Measurements from ENCODE around the gene SKIC3.

SKIC3 gene

GRCh38 chr5:95533106-95533505, 21.7 kb downstream of the SKIC3 start:
- Histone ChIP-seq H3K27me3 (ENCODE audit: low read depth, low read length) (no peaks in the 10 kb centered on the region), H4K20me1 (ENCODE audit: insufficient read depth, low read length) (no peaks in the 10 kb centered on the region), H3K79me2 (ENCODE audit: low read length) (no peaks in the 10 kb centered on the region), H3K4me3 (ENCODE audit: low read length) (no peak overlapping the region), H3K9me3 (ENCODE audit: insufficient read depth, low read length) (no peaks in the 10 kb centered on the region), H3K27ac (ENCODE audit: low read length) (no peak overlapping the region), H3K4me1 (ENCODE audit: low read length) (no peaks in the 10 kb centered on the region), H2AFZ (ENCODE audit: low read depth, low read length) (no peak overlapping the region), H3K36me3 (replicated peaks; ENCODE audit: low read depth, low read length) (peaks cover 13% of the 10 kb centered on the region), H3K9ac (ENCODE audit: low read length) (no peak overlapping the region), H3K4me2 (ENCODE audit: low read length) (no peak overlapping the region)
- no peak for TF ChIP-seq CTCF (IDR thresholded peaks at IDR 0.05; ENCODE audit: low read depth, low read length)
- TF ChIP-seq EZH2phosphoT487 (IDR thresholded peaks at IDR 0.05; ENCODE audit: low read depth) = no peak

GRCh38 chr5:95532415-95532814, 22.4 kb downstream of the SKIC3 start:
- Histone ChIP-seq H2AFZ (ENCODE audit: low read depth, low read length) (no peak overlapping the region), H3K9ac (ENCODE audit: low read length) (no peak overlapping the region), H4K20me1 (ENCODE audit: insufficient read depth, low read length) (no peaks in the 10 kb centered on the region), H3K36me3 (replicated peaks; ENCODE audit: low read depth, low read length) (peaks cover 14% of the 10 kb centered on the region), H3K4me1 (ENCODE audit: low read length) (no peaks in the 10 kb centered on the region), H3K9me3 (ENCODE audit: insufficient read depth, low read length) (no peaks in the 10 kb centered on the region), H3K4me3 (ENCODE audit: low read length) (no peak overlapping the region), H3K4me2 (ENCODE audit: low read length) (no peak overlapping the region), H3K27me3 (ENCODE audit: low read depth, low read length) (no peaks in the 10 kb centered on the region), H3K27ac (ENCODE audit: low read length) (no peak overlapping the region), H3K79me2 (ENCODE audit: low read length) (no peaks in the 10 kb centered on the region)
- TF ChIP-seq EZH2phosphoT487 (IDR thresholded peaks at IDR 0.05; ENCODE audit: low read depth) = no peak
- TF ChIP-seq CTCF (IDR thresholded peaks at IDR 0.05; ENCODE audit: low read depth, low read length) = no peak

- Histone ChIP-seq H3K27me3 (ENCODE audit: low read depth, low read length) (no peaks in the 10 kb centered on the region), H3K4me3 (ENCODE audit: low read length) (no peak overlapping the region), H3K9me3 (ENCODE audit: insufficient read depth, low read length) (no peaks in the 10 kb centered on the region), H2AFZ (ENCODE audit: low read depth, low read length) (no peak overlapping the region), H3K4me2 (ENCODE audit: low read length) (no peak overlapping the region), H3K4me1 (ENCODE audit: low read length) (no peaks in the 10 kb centered on the region), H3K27ac (ENCODE audit: low read length) (no peak overlapping the region), H3K9ac (ENCODE audit: low read length) (no peak overlapping the region), H4K20me1 (ENCODE audit: insufficient read depth, low read length) (no peaks in the 10 kb centered on the region), H3K79me2 (ENCODE audit: low read length) (no peaks in the 10 kb centered on the region), H3K36me3 (replicated peaks; ENCODE audit: low read depth, low read length) (peaks cover 13% of the 10 kb centered on the region)
- TF ChIP-seq EZH2phosphoT487 (IDR thresholded peaks at IDR 0.05; ENCODE audit: low read depth) (no peak), CTCF (IDR thresholded peaks at IDR 0.05; ENCODE audit: low read depth, low read length) (no peak)
Observed at GRCh38 chr5:95531491-95531890, 23.3 kb downstream of the SKIC3 start.

GRCh38 chr5:95530416-95530815, 24.4 kb downstream of the SKIC3 start:
- Histone ChIP-seq H3K79me2 (ENCODE audit: low read length) (no peaks in the 10 kb centered on the region), H3K4me2 (ENCODE audit: low read length) (no peak overlapping the region), H4K20me1 (ENCODE audit: insufficient read depth, low read length) (no peaks in the 10 kb centered on the region), H3K4me1 (ENCODE audit: low read length) (no peaks in the 10 kb centered on the region), H3K36me3 (replicated peaks; ENCODE audit: low read depth, low read length) (peaks cover 8% of the 10 kb centered on the region), H3K9ac (ENCODE audit: low read length) (no peak overlapping the region), H3K27ac (ENCODE audit: low read length) (no peak overlapping the region), H3K9me3 (ENCODE audit: insufficient read depth, low read length) (no peaks in the 10 kb centered on the region), H3K4me3 (ENCODE audit: low read length) (no peak overlapping the region), H2AFZ (ENCODE audit: low read depth, low read length) (no peak overlapping the region), H3K27me3 (ENCODE audit: low read depth, low read length) (no peaks in the 10 kb centered on the region)
- no peak for TF ChIP-seq CTCF (IDR thresholded peaks at IDR 0.05; ENCODE audit: low read depth, low read length)
- TF ChIP-seq EZH2phosphoT487 (IDR thresholded peaks at IDR 0.05; ENCODE audit: low read depth) = no peak

Data from OCI-LY3 (cell line).